ENCODE results near the gene FTSJ3.
A peak's percentile ranks its signal among the peaks of the same experiment; 100 is the strongest.

The FTSJ3 gene

GRCh38 chr17:63833741-63834373, 6.4 kb upstream of the FTSJ3 start:
- TF ChIP-seq ZFX (IDR thresholded peaks at IDR 0.05; ENCODE audit: borderline replicate concordance) (no peak), CTCF (IDR thresholded peaks at IDR 0.05) (no peak)
- peak overlapping the region; percentile 58 for H3K27ac ChIP-seq

GRCh38 chr17:63833026-63833740, 5.7 kb upstream of the FTSJ3 start:
- TF ChIP-seq ZFX (IDR thresholded peaks at IDR 0.05; ENCODE audit: borderline replicate concordance) (no peak), CTCF (IDR thresholded peaks at IDR 0.05) (no peak)
- peak overlapping the region; percentile 58 for H3K27ac ChIP-seq

DNA sequence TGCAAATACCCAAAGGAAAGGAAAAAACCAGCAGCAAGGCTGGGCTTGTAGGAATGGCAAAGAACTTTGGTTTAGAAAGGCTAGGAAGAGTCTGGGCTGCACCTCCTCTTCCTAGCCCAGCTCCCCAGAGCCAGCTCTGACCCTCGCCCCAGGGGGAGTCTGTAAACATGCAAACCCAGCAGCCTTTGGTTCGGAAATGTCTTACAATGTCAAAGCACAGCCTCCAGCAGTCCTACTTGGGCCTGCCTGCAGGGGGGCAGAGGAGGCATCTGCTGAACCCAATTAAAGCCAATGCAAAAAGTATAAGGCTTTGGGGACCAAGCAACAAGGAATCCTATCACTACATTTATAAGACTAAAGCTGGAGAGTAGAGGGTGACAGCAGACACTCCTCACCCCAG, 5.0 kb upstream of the FTSJ3 start:
- H3K27ac ChIP-seq = peak overlapping the region; percentile 58
- no peak for TF ChIP-seq CTCF (IDR thresholded peaks at IDR 0.05)
- TF ChIP-seq ZFX (IDR thresholded peaks at IDR 0.05; ENCODE audit: borderline replicate concordance) = no peak

DNA sequence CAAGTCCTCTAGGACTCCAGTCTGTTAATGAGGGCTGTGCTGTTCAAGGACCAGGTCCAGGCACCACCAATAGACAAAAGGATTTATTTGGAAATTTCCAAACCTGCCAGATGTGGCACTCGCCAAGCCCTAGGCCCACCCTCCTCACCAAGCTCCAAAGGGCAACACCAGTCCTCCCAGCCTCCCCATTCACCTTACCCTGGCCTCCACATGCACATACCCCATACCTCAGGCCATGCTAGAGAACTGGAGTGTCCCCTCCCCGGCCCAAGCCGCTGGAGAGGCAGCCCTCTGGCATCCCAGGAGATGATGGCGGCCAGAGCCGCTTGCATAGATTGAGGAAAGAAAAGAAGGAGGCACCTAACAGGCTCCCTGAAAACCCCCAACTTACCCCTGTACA, 4.6 kb upstream of the FTSJ3 start:
- peak overlapping the region; percentile 58 for H3K27ac ChIP-seq

DNA sequence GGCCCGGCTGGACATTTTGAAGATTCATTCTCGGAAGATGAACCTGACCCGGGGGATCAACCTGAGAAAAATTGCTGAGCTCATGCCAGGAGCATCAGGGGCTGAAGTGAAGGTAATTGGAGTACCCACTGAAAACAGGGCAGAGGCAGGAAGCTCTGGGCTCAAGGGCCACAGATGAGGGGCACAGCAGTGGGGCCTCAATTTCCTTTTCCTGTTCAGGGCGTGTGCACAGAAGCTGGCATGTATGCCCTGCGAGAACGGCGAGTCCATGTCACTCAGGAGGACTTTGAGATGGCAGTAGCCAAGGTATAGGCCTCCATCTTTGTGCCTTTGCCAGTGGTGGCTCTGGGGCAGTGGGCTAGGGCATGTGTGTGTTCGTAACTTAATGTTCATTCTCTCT, 4.0 kb upstream of the FTSJ3 start:
- no peak for TF ChIP-seq ZFX (IDR thresholded peaks at IDR 0.05; ENCODE audit: borderline replicate concordance)
- no peak for TF ChIP-seq CTCF (IDR thresholded peaks at IDR 0.05)
- H3K27ac ChIP-seq = peak overlapping the region; percentile 58

More for the DNA sequence above, 4.6 kb upstream of the FTSJ3 start:
- TF ChIP-seq ZFX (IDR thresholded peaks at IDR 0.05; ENCODE audit: borderline replicate concordance) (no peak), CTCF (IDR thresholded peaks at IDR 0.05) (no peak)

DNA sequence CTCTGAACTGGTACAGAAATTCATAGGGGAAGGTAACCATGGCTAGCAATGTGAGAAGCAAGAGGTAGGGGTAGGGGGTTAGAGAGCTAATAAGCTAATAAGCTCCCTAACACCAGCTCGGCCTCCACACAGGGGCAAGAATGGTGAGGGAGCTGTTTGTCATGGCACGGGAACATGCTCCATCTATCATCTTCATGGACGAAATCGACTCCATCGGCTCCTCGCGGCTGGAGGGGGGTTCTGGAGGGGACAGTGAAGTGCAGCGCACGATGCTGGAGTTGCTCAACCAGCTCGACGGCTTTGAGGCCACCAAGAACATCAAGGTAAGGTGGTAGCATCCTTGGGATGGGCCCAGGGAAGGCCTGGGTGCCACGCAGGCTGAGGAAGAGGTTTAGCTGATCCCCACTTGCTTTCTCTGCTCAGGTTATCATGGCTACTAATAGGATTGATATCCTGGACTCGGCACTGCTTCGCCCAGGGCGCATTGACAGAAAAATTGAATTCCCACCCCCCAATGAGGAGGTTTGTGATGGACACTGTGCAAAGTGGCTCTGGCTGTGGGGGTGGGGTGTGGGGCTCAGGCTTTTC, 3.5 kb upstream of the FTSJ3 start:
- TF ChIP-seq ZFX (IDR thresholded peaks at IDR 0.05; ENCODE audit: borderline replicate concordance) (no peak), CTCF (IDR thresholded peaks at IDR 0.05) (no peak)
- peak overlapping the region; percentile 58 for H3K27ac ChIP-seq

DNA sequence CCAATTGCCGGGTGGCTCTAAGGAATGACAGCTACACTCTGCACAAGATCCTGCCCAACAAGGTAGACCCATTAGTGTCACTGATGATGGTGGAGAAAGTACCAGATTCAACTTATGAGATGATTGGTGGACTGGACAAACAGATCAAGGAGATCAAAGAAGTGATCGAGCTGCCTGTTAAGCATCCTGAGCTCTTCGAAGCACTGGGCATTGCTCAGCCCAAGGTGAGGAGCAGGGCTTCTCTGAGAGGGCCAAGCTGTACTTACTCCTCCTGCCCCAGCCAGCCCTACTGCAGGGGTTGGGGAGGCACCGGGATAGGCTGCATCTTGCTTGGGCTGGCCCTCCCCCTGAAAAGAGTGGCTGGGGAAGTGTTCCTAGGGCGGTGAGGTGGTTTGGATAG, 2.8 kb upstream of the FTSJ3 start:
- peak overlapping the region; percentile 89; the same call in 1 of the 2 replicates for H3K27ac ChIP-seq
- TF ChIP-seq CTCF (IDR thresholded peaks at IDR 0.05) (no peak), ZFX (IDR thresholded peaks at IDR 0.05; ENCODE audit: borderline replicate concordance) (no peak)

Data from 22Rv1 (cell line).